DMS153 (cell line): ENCODE measurements around the gene EXOC6B.

Experiments
- DNase-seq: peaks from one replicate; lab custom pipeline; 2025; lab: John Stamatoyannopoulos, UW

The EXOC6B gene

DNA sequence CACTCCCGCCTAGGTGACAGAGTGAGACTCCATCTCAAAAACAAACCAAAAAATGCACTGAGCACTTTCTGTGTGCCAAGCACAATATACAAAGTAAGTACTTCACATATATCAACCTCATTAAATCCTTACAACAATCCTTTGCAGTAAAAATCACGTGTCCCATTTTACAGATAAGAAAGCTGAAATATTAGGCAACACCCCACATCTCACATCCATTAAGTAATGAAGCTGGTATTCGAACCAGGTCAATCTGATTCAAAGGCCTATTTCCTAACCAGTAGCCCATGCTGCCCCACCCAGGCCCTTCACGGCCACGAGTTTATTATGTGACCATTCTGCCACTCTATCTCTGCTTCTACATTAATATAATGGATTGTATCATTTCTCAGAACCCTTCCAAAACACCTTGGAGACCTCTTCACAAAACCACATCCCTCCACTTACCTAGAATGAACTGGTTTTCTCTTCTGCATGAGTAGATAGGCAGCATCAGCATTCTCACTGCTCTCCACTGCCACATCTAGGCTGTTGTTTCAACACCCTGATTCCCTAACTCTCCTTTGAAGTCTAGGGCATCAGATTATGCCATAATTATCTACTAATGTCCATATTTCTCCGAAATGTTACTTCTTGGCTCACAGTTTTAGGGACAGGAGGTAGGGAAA lies 3.1 kb upstream of the EXOC6B start:
- DNase-seq = no peak

DNA sequence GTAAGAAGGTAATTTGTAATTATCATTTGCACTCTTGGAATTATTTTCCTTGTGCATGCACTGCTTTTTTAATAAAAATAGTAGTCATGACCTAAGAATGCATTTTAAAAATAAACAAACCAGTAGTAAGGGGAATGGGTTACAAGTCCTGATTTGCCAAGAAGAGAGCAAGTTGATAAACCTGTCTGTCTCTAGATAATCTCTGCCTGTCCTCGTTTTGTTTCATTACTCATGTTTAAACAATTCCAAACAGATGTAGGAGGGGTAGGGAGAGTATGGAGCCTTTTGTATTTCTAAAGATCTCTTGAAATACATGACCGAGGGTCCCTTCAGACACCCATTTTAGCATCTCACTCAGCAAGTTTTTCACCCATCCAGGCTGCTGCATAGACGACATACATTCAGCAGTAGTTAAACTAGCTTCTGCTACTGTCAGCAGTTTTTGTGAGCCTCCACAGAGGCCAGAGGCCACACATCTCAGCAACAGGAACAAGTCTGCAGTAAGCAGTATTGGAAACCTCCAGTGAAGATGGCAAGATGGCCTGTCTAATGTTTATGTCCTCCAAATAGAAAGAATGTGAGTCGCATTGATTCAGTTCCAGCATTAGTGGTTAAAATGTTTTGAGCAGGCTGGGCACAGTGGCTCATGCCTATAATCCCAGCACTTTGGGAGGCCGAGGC lies 2.3 kb upstream of the EXOC6B start:
- DNase-seq = no peak

DNA sequence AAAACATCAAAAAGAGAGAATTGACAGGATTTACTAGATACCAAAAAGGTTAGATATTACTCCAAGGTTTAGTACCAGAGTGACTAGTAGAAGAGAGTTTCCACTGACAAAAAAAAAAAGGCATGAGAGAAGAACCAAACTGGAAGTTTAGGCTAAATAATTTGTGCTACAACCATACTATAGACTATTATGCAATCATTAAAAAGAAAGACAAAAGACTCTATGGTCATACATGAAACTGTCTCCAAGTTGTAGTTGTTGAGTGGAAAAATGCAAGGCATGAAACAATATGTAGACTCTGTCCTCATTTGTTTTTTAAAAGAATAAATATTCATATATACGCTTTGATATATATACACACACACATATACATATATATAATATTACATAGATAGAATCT lies 1.7 kb upstream of the EXOC6B start:
- no peak for DNase-seq

DNA sequence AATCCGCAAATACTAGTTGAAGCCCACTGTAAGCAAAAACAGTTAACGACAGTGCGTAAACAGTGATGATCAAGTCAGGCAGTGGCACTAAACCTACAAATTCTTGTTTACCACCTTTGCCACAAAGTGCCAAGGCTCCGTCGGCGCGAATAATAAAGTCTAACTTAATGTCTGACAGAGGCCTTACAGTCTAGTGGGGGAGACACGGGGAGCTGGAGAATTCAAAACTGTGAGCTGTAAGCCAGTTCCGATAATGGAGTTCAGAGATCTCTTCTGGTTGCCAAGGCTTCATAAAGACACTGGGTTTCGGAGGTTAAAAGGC lies 284 bp upstream of the EXOC6B start:
- DNase-seq = no peak

DNA sequence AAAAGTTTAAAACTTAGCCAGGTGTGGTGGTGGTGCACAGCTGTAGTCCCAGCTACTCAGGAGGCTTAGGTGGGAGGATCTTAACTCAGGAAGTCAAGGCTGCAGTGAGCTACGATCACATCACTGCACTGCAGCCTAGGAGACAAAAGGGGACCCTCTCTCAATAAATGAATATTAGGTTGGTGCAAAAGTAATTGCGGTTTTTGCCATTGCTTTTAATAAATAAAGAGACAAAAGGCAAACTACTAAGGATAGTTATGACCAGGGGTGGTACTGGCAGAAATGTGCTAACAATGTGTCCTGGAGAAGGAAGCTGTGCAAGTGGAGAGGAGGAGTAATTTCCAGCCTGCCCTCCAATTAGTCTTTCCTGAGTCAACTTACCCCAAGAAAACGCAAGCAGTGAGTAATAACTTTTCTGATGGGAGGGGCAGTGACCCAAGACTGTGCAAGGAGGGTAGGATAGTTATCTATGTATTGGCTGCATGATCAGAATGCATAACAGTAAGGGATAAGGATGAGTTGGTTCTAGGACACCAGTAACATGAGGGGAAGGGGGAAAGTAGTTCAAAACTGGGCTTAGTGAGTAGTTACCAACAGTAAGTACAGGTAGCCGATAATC lies 1.5 kb downstream of the EXOC6B start:
- no peak for DNase-seq

DNA sequence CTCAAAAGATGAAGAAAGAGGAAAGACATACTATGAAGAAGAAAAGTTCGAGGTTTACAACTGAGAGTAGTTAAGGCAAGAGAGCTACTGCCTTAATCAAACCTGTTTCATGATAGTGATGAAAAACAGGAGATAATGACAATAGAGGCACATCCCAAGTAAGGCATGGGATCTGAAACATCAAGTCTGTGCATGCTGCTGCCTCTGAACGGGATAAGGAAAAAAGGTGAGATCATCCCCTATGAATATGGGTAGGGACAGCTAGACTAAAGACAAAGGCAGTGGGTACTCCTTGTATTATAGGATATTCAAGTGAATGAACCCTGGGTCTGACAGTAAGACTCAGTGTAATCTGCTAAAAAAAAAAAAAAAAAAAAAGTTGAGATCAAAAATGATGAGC lies 3.0 kb downstream of the EXOC6B start:
- DNase-seq = no peak

DNA sequence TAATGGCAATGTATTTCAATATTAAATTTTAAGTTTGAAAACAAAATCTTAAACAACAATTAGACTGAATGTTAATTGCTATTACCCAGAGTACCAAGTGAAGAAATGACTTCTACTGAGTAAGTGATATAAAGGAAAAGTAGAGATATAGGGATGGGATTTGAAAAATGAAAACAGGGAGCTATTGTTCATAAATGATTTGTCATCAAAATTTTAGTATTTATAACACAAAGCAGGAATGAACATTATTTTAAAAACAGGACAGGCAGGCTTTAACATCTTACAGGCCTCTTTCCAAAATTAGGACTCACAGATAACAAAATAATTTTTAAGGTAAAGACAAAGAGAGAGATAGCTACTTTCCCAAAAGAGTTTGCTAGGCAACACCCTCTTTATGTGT lies 3.9 kb downstream of the EXOC6B start:
- DNase-seq = no peak

DNA sequence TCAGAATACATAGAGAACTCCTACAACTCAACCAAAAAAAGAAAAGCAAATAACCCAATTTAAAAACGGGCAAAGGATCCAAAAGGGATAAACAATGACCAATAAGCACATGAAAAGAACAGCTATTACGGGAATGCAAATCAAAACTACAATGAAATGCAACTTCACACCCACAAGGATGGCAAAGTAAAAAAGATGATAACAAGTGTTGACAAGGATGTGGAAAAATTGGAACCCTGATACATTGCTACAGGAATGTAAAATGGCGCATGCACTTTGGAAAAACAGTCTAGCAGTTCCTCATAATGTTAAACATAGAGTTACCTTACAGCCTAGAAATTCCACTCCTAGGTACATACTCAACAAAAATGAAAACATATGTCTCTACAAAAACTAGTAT lies 4.7 kb downstream of the EXOC6B start:
- no peak for DNase-seq

DNA sequence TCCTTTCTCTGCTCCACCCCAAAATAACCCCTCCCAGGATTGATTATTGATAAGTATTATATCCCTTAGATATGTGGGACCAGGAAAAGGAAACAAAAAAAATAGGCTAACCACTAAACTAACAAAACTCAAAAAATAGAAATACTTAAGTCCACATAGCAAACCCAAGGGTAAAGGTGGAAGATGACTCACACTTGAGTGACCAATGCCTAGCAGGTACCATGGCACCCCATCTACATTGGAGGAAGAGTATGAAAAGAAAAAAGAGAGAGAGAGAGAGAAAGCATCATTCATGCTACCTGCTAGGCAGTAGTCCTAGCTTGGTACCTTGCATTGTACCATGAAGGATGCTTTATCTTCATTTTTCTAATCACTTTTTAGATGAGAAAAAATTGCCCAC lies 6.3 kb downstream of the EXOC6B start:
- DNase-seq = no peak

DNA sequence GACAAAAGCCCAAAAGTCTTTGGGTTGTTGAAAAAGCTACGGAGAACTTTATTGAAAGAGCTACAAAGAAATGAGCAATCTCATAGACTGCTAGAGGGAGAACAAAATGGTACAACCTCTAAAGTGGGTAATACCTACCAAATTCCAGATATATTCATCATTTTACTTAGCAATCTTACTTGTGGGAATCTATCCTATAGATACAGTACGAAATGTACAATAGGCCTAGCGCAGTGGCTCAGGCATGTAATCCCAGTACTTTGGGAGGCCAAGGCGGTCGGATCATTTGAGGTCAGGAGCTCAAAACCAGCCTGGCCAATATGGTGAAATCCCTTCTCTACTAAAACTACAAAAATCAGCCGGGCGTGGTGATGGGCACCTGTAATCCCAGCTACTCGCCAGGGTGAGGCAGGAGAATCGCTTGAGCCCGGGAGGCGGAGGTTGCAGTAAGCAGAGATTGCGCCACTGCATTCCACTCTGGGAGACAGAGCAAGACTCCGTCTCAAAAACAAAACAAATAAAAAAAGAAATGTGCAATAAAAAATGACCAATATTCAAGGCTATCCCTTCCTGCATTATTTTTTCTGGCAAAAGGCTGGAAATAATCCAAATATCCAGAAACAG lies 10.1 kb downstream of the EXOC6B start:
- no peak for DNase-seq

DNA sequence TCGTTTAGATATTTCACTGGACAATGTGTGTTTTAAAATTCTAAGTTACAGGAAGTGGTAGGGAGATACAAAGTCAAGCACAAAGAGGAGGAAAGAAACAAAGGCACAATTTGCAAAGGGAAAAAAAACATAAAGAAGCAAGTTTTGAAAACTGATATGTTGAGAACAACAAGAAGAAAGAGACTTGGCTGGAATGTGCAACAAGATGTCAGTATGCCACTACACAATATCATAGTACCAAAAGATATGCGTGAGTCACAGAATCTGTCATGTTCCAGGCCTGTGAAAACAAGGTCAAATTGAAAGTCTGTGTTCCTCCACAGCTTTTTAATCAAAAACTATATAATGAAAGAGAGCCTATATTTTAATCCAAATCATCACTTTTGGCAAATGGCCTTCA lies 12.0 kb downstream of the EXOC6B start:
- DNase-seq = no peak

DNA sequence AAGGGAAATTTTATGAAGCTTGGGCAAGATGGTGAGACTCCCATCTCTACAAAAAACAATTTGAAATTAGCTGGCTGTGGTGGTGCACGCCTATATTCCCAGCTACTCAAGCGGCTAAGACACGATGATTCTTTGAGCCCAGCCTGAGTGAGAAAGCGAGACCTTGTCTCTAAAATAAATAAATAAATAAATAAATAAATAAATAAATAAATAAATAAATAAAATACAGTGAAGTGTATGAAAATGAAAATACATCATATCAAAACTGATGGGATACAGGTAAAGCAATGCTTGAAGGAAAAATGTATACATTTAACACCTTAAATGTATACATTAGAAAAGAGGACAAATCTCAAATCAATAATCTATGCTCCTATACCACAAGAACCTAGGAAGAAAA lies 15.7 kb downstream of the EXOC6B start:
- no peak for DNase-seq

DNA sequence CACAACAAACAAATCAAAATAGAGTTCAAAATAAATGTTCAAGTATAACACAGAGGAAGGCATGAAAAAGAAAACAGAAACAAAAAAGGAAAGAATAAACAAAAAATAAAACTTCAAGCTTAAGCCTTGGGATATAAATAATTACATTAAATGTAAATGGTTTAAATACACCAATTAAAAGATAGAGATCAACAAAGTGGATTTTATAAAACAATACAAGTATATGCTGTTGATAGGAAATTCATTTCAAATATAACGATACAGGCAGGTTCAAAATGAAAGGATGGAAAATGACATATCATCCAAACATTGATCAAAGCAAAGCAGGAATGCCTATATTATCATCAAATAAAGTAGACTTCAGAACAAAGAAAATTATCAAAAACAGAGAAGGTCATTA lies 16.7 kb downstream of the EXOC6B start:
- no peak for DNase-seq

DNA sequence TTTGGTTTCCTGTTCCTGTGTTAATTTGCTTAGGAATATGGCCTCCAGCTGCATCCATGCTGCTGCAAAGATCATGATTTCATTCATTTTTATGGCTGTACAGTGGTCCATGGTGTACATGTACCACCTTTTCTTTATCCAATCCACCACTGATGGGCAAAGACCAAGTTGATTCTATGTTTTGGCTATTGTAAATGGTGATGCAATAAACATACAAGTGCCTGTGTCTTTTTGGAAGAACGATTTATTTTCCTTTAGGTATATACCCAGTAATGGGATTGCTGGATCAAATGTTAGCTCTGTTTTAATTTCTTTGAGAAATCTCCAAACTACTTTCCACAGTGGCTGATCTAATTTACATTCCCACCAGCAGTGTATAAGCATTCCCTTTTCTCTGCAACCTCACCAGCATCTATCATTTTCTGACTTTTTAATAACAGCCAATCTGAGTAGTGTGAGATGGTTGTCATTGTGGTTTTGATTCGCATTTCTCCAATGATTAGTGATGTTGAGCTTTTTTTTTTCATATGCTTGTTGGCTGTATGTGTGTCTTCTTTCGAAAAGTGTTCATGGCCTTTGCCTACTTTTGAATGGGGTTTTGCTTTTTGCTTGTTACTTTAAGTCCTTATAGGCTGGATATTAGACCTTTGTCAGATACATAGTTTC lies 19.4 kb downstream of the EXOC6B start:
- DNase-seq = no peak

DNA sequence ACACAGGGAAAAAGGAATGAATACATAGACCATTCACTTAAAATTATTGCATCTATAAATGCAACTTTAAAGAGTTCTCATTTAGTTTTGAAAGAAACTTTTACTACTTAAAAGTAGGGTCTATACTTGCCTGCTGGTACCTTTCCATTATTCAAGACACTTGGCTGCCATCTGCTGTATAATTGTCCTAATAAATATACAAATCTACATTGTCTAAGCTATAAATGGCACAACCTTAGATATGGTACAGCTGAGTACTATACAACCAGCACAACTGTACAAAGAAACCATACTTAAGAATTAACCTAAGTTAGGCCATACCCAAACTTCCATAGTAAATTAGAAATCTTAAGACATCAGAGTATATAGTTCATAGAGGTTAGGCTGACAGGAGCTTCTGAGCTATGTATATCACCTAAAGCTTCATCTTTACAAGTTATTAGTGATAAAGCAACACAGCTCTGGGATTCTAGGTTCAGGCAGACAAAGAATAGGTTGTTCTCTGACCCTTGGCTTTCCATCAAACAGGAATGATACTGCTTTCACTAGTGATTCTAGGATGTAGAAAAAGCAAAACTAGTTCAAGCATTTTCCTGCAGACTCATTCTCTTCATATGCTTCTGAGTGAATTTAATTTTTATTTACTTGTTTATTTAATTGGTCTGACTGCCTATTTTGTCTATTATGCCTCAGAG lies 22.1 kb downstream of the EXOC6B start:
- no peak for DNase-seq

DNA sequence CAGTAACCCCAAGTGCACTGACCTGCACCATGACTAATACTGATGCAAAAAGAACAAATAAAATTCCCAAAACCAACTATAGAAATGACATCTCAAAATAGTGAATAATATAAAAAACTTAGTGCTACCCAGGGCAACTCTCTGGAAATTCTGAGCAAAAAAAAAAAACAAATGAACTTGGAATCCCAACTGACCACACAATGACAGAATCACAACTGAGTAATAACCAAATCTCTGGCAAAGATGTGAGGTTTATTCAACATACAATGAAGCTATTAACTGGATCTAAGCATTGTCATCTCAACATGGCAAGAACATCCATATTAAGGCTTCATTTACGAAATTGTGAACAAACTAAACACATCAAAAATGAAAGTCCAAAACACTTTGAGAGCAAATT lies 22.7 kb downstream of the EXOC6B start:
- no peak for DNase-seq

DNA sequence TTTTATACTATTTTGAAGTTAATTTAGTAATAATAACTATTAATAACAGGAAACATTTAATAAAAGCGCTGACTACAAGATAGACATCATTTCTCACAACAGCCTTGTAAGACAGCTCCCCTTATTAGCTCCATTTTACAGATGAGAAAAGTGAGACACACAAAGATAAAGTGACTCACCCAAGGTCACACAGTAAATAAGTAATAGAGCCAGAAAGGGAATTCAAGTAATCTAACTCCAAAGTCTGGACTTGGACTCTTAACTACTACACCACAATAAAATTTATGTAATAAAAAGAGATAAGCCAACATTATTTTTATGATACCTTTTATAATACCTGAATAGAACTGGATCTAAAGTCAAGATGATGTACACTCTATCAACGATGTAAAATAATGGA lies 25.3 kb downstream of the EXOC6B start:
- no peak for DNase-seq

DNA sequence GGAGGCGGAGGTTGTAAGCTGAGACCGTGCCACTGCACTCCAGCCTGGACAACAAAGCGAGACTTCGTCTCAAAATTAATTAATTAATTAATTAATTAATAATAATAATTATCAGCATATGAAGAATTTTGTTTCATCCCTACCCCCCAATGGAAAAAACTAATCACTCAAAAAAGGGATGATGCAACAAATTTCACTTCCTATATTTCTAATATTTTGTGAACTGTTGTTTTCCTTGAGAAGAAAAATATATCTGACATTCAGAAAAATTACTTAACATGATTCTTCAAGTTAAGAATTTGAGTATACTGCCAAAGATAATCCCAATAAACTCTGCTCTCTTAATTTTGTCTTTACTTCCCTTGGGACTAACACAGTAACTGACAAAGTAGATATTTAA lies 28.1 kb downstream of the EXOC6B start:
- no peak for DNase-seq

DNA sequence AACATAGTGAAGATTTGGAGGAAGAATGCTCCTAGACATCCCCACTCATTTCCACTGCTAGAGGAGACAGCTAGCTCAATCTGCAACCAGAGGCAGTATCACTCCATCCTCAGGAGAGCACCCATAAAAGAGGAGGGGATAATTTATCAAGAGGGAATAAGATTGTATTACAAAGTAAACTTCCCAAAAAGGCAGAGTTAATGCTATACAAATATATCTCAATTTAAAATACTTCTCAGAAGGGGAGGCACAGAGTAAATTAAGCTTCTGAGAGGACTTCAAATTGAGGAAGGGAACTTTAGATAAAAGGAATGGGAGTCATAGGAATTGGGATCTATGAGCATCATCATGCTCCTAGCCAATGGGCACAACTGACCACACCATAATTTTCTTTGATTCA lies 29.1 kb downstream of the EXOC6B start:
- DNase-seq = no peak

DNA sequence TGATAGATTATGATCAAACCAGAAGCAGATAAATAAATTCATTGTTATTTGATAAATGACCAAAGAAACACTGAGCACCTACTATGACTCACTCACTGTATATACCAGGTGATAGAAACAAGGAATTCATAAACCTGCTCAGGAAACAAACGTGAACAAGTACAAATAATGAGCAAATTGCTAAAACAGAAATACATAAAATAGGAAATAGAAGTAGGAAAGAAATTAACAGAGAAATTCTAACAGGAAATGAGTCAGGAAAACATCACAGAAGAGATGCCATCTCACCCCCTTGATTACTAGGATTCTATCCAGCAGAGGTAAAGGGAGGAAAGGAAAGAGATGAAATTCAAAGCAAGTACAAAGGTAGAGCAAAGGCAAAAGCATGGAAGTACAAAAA lies 31.3 kb downstream of the EXOC6B start:
- DNase-seq = no peak

DNA sequence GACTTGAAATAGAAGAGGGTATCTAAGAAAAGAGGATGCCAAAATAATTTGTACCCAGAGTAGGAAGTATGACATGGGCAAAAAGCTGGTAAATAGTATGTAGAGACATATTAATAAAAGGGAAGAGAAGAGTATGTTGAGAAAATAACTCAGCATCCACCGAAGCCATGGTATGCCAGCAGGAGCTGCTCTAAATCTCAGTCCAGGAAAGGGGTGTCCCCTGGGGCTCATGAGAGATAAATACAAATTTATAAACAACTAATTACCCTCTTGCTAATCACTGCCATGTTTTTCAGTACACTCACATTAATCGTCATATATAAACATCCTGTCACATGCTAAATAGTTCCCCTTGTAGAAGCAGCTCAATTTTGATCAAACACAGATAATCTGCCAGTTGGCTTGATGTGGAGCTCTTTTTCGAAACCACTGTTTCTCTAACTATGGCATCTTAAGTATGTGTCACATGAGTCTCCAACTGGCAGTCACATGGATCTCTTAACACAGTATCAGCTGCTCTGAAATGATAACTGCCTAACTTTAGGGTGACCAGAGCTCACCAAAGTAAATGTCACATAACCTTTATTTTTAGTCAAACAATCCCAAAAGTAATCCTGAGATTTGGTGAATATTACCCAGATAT lies 31.9 kb downstream of the EXOC6B start:
- DNase-seq = no peak

DNA sequence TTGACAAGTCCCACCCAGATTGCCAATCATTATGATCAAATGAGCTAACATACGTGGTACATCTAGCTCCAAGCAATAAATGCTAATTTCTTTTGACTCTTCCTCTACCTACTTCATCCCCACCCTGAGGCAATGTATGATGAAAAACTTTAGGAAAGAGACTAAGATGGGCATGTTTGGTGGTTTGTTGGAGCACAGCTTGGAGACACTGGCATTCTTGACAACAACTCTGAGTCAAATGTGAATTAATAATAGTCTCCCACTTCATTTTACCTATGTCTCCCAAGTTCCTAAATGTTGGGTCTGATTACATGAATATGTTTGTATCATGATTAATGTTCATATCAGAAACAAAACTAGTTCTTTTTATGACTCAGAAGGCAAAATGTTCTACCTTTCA lies 36.6 kb downstream of the EXOC6B start:
- DNase-seq = no peak
